PC-3 (cell line): Measurements from ENCODE around the gene ZFP36L2.

Source experiments
- EZH2 ChIP-seq: fragments of 300-600 bp; sonication (generic); IDR thresholded peaks from one replicate; pipeline ENCODE4 v1.6.1; 2017; ENCODE audit warnings: antibody characterized with exemption, mild to moderate bottlenecking, low read length; ENCODE audit not compliant: unreplicated experiment
- EZH2phosphoT487 ChIP-seq: fragments of 300-600 bp; sonication (generic); IDR thresholded peaks from 2 replicates; pipeline ENCODE4 v1.6.1; 2018; ENCODE audit warnings: mild to moderate bottlenecking, antibody characterized with exemption, low read length, borderline replicate concordance
- TF ChIP-seq, protein P1 (sequence below): fragments of 300-600 bp; sonication (generic); conservative IDR thresholded peaks from 2 replicates; pipeline ENCODE4 v1.5.1; 2017; ENCODE audit warnings: antibody characterized with exemption, low read depth, mild to moderate bottlenecking, low read length

DNA sequence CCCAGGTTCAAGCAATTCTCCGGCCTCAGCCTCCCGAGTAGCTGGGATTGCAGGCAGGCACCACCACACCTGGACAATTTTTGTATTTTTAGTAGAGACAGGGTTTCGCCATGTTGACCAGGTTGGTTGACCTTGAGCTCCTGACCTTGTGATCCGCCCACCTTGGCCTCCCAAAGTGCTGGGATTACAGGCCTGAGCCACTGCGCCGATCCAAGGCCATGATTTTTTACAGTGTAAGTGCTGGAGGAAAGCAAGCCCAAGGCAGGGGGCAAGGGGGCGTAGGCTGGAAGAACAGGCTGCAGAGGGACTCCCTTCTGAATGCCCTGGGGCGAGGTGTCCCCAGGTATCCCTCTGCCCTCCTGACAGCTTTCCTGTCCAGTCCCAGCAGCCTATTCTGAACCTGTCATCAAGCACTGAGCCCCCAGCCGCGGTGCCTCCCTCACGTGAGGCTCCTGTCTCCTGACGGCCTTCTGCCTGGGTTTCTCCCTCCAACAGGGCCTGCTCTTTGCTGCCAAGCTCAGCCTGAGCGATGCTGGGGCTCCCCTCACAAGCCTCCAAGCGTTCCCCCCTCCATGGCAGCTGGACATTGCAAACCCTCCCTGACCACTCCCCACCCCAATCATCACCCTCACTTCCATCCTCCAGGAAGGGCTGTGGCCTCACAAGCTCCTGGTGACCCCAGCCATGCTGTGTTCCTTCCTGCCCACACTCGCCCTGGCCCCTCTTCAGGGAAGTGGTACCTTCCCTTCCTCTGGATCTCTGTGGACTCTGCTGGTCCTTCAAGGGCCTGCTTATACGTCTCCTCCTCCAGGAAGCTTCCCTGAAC, 37.6 kb downstream of the ZFP36L2 start:
- TF ChIP-seq, protein P1, sequence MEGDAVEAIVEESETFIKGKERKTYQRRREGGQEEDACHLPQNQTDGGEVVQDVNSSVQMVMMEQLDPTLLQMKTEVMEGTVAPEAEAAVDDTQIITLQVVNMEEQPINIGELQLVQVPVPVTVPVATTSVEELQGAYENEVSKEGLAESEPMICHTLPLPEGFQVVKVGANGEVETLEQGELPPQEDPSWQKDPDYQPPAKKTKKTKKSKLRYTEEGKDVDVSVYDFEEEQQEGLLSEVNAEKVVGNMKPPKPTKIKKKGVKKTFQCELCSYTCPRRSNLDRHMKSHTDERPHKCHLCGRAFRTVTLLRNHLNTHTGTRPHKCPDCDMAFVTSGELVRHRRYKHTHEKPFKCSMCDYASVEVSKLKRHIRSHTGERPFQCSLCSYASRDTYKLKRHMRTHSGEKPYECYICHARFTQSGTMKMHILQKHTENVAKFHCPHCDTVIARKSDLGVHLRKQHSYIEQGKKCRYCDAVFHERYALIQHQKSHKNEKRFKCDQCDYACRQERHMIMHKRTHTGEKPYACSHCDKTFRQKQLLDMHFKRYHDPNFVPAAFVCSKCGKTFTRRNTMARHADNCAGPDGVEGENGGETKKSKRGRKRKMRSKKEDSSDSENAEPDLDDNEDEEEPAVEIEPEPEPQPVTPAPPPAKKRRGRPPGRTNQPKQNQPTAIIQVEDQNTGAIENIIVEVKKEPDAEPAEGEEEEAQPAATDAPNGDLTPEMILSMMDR: no peak
- no peak for TF ChIP-seq EZH2
- no peak for TF ChIP-seq EZH2phosphoT487
